Right hindlimb (tissue), 1 donor: Measurements from ENCODE around the gene LENG8.
"Not testable (repeated sequence)": the region's sequence is repeated elsewhere in the genome, so short reads cannot be mapped to it uniquely, and the experiment has no call there.

Experiments
- DNase-seq: peaks from one replicate; pipeline ENCODE4 v3.0.0-alpha.2; 2018

Gene LENG8

GRCh38 chr19:54485851-54486250 is 36.9 kb downstream of the LENG8 start:
- no peak for DNase-seq

- no peak for DNase-seq
Observed at GRCh38 chr19:54489341-54489740, 40.3 kb downstream of the LENG8 start.

GRCh38 chr19:54489766-54490165 is 40.8 kb downstream of the LENG8 start:
- no peak for DNase-seq

- no peak for DNase-seq
Observed at GRCh38 chr19:54492568-54492967, 43.6 kb downstream of the LENG8 start.

DNA sequence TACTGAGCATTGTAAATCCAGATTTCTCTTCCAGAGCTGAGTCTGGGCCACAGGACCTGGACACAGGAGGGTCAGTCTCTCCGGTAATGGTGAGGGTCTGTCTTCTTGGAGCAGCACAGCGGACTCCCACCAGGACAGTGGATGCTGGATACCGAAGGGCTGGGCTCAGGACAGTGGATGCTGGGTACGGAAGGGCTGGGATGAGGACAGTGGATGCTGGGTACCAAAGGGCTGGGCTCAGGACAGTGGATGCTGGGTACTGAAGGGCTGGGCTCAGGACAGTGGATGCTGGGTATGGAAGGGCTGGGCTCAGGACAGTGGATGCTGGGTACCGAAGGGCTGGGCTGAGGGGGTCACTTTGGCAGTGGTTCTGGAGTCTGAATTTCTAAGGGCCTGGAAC is 44.1 kb downstream of the LENG8 start:
- DNase-seq: not testable (repeated sequence)

DNA sequence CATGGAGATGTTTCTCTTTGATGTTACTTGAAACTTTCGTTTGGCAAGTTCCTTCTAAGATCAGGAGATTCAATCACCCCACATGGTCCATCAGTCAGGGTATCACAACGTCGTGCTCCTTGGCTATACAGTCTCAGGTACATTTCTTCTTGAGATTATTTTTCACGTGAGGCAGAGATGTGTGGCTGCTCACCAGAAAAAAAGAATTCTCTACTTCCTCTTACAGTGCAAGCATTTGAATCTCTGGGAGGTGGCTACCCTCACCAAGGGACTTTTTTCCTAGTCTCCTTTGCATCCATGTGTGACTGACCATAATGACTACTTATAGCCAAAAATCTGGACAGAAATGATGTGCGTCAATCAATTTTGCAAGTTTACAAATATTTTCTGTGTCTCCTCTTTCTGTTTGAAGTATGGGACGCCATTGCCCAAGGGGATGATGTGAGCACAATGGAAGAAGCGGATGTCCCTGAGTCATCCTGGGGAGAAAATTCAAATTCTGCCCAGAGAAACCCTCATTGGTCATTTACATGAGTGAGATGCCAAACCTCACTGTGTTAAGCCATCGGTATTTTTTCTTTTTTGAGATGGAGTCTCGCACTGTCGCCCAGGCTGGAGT is 45.1 kb downstream of the LENG8 start:
- DNase-seq: no peak

GRCh38 chr19:54495284-54495683 is 46.3 kb downstream of the LENG8 start:
- DNase-seq: not testable (repeated sequence)

- not testable (repeated sequence) for DNase-seq
Observed at GRCh38 chr19:54497747-54498450, 48.9 kb downstream of the LENG8 start.

GRCh38 chr19:54498451-54498772 is 49.4 kb downstream of the LENG8 start:
- DNase-seq: not testable (repeated sequence)

GRCh38 chr19:54502518-54503048 is 53.6 kb downstream of the LENG8 start, which contains the start of gene LAIR2:
Gene LAIR2, plus strand, starts transcription at chr19:54502831. Its CDS starts 88 bp downstream, at chr19:54502919.
- DNase-seq: no peak

GRCh38 chr19:54505542-54505941 is 56.5 kb downstream of the LENG8 start:
- not testable (repeated sequence) for DNase-seq

DNA sequence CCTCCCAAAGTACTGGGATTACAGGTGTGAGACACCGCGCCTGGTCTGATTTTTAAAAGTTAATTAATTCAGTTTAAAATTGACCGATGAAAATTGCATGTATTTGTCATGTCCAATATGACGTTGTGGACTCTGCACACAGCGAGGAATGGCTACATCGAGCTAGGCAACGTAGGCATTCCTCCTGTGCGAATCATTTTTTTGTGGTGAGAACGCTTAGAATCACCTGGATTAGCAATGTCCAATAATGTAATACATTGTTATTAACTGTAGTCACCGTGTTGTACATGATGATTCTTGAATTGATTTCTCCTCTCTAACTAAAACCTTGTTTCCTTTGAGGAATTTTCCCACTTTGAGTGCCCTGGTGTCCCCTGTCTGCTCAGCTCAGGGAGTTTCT is 57.1 kb downstream of the LENG8 start:
- no peak for DNase-seq

DNA sequence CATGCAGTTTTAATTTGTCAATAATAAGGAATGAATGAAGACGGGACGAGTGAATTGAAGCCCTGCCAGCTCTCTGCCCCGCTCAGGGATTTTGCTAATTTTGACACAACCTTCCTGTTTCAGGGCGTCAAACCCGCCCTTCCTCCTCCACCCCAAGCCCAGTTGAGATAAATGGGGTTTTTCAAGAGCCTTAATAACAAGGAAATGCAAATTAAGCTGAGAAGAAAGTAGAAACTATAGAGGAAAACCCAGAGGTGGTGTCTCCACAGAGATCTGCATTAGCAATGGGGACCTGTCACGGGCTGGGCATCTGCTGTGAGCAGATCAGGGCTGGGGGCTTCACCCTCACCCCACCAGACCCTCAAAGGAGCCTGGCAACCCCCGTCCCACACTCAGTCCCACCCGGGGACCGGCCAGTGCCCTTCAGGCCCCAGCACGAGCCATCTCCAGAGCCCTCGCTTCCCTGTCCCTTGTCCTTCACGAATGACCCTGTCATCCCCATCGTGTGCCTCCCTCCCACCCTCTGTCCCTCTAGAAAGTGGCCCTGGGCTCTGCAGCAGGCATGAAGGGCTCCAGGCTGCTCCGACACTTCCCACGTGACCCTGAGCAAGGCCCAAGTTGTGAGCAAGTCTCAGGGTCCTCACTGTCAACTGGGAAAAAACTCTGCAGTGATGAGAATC is 58.2 kb downstream of the LENG8 start:
- not testable (repeated sequence) for DNase-seq

DNA sequence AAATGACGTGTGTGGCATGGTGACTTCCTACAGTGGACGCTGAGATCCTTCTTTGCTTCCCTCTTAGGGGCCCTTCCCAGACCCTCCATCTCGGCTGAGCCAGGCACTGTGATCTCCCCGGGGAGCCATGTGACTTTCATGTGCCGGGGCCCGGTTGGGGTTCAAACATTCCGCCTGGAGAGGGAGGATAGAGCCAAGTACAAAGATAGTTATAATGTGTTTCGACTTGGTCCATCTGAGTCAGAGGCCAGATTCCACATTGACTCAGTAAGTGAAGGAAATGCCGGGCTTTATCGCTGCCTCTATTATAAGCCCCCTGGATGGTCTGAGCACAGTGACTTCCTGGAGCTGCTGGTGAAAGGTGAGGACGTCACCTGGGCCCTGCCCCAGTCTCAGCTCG is 58.8 kb downstream of the LENG8 start:
- DNase-seq: no peak

DNA sequence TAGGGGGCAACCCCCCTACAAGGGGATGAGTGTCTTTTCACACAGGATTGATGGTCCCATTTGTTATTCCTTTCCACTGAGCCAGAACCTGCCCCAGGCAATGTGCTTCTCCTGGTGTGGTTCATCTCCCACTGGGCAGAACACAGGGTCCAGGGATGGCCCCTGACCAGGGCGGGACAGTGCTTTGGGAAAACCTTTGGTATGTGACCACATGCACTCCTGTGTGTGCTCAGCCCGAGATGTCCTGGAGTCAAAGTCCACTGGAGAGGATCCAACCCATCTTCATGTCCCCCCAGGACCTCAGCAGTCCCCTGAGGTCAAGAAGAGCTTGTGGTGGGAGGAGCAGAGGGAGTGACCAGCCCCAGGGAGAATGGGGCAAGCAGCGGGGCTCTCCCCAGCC is 59.5 kb downstream of the LENG8 start:
- DNase-seq: not testable (repeated sequence)

GRCh38 chr19:54509200-54509940 is 60.4 kb downstream of the LENG8 start:
- not testable (repeated sequence) for DNase-seq
